ENCODE data around the gene PAQR6. TPM values are rescaled to one million over a fixed set of nuclear protein-coding genes. Genes with fewer than 3 reads are reported as not detected.

PAQR6 gene
- total RNA-seq, 2 donors from 2014 or later = 2.8 to 3.1 TPM

DNA sequence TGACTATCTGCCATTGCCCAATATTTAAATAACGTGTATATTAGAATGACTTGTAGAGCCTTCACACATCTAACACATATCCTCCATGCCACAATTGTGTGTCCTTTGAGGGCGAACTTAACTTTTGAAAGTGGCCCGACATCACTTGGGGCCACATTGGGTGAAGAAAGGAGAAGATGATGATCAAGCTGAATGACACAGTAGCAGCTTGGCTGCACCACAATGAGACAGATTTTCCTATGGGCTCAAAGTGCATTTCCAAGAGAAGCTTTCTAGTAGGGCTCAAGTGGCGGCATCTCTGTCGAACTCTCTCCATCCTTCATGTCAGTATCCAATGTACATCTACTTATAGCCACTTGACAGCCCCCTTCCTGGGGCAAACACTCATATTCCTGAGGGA lies 9.6 kb downstream of the PAQR6 start:
- no peak overlapping the region for H3K4me3 Mint-ChIP-seq
- peaks cover 7% of the 10 kb centered on the region for H3K4me1 Mint-ChIP-seq
- no peak for ATAC-seq
- H3K27ac Mint-ChIP-seq = no peak overlapping the region
- H3K9me3 ChIP-seq (ENCODE audit: control insufficient read depth, low read length, poor library complexity, severe bottlenecking) = no peaks in the 10 kb centered on the region
- H3K36me3 Mint-ChIP-seq (ENCODE audit: low read depth) = peaks cover 8% of the 10 kb centered on the region
- no peak for DNase-seq
- H3K27me3 Mint-ChIP-seq = no peaks in the 10 kb centered on the region

DNA sequence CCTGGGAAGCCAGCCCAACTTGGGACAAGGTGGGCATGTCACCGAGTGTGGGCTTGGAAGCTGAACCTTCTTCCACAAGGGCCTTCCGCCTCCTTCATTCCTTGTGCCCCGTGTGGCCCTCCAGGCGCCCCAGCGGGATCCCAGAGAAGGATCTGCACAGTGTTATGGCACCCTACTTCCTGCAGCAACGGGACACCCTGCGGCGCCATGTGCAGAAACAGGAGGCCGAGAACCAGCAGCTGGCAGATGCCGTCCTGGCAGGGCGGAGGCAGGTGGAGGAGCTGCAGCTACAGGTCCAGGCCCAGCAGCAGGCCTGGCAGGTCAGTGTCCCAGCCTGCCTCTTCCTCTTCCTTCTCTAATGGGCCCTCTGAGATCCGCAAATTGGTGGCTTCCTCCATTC lies 11.7 kb downstream of the PAQR6 start:
- Mint-ChIP-seq H3K4me1 (peaks cover 7% of the 10 kb centered on the region), H3K27me3 (no peaks in the 10 kb centered on the region), H3K27ac (no peak overlapping the region), H3K36me3 (ENCODE audit: low read depth) (peaks cover 8% of the 10 kb centered on the region), H3K4me3 (no peak overlapping the region)
- H3K9me3 ChIP-seq (ENCODE audit: control insufficient read depth, low read length, poor library complexity, severe bottlenecking) = no peaks in the 10 kb centered on the region
- no peak for DNase-seq
- ATAC-seq = no peak

DNA sequence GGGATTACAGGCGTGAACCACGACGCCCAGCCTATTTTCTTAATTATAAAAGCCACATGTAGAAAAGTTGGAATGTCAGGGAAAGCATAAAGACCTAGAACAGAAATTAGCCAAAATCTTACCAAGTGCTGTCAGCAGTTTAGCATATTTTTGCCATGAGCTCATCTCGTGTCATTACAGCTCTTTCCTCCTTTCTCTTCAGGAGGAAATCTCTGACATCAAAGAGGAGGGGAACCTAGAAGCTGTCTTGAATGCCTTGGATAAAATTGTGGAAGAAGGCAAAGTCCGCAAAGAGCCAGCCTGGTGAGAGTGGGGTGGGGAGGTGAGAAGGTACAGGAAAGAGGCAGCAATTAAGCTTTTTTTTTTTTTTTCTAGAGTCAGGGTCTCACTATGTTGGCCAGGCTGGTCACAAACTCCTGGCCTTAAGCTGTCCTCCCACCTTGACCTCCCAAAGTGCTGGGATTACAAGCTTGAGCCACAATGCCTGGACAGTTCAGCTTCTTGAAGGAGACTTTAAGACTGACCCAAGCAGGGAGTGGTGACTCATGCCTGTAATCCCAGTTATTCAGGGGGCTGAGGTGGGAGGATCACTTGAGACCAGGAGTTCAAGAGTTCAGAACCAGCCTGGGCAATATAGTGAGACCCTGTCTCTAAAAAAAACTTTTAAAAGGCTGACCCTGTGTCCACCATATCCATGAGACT lies 14.3 kb downstream of the PAQR6 start:
- Mint-ChIP-seq H3K27ac (peak overlapping the region; percentile 53), H3K4me1 (peaks cover 7% of the 10 kb centered on the region), H3K36me3 (ENCODE audit: low read depth) (peaks cover 6% of the 10 kb centered on the region), H3K4me3 (no peak overlapping the region), H3K27me3 (no peaks in the 10 kb centered on the region)
- no peaks in the 10 kb centered on the region for H3K9me3 ChIP-seq (ENCODE audit: control insufficient read depth, low read length, poor library complexity, severe bottlenecking)
- ATAC-seq (no peak), DNase-seq (no peak)

DNA sequence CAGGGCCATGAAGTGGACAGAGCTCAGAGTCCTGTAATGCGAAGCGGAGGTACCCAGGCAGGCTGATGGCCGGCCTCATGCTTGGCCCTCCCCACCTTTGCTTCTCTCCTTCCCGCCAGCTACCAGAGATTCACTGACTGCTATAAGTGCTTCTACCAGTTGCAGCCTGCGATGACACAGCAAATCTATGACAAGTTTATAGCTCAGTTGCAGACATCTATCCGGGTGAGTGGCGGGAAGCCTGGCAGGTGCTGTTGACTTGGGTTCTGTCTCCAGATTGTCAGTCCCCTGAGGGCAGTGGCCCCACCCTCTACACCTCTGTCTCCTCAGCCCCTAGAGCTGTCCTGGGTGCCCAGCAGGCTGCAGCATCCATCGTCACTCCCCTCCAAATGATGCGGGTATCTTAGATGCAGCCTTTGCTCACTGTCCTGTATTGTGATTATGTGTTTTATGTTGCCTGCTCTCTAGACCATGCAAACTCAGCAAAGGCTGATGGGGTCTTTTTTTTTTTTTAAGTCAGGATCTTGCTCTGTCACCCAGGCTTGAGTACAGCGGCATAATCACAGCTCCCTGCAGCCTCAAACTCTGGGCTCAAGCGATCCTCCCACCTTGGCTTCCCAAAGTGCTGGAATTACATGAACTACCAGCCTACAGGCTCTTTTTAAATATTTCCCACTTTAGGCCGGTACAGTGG lies 15.5 kb downstream of the PAQR6 start:
- Mint-ChIP-seq H3K4me3 (no peak overlapping the region), H3K27ac (no peak overlapping the region), H3K36me3 (ENCODE audit: low read depth) (peaks cover 6% of the 10 kb centered on the region), H3K4me1 (peaks cover 7% of the 10 kb centered on the region), H3K27me3 (no peaks in the 10 kb centered on the region)
- H3K9me3 ChIP-seq (ENCODE audit: control insufficient read depth, low read length, poor library complexity, severe bottlenecking) = no peaks in the 10 kb centered on the region
- ATAC-seq (no peak), DNase-seq (no peak)

DNA sequence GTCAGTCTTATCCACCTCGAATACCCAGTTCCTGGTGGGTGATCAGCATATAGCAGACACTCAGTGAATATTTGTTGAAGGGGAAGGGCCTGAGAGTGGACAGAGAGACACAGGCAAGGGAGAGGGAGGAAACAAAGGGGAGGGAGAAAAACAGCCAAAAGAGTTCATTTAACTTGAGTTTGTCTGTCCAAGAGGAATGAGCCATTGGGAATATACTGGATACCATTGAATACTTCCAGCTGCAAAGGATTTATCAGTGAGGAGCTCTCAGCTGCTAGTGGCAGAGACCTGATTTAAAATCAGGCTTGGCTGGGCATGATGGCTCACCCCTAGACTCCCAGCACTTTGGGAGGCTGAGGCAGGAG lies 17.4 kb downstream of the PAQR6 start:
- Mint-ChIP-seq H3K4me1 (peaks cover 10% of the 10 kb centered on the region), H3K27me3 (no peaks in the 10 kb centered on the region), H3K36me3 (ENCODE audit: low read depth) (peaks cover 2% of the 10 kb centered on the region), H3K4me3 (peak overlapping the region; percentile 19), H3K27ac (peak overlapping the region; percentile 54)
- no peak for ATAC-seq
- no peaks in the 10 kb centered on the region for H3K9me3 ChIP-seq (ENCODE audit: control insufficient read depth, low read length, poor library complexity, severe bottlenecking)
- DNase-seq = no peak

DNA sequence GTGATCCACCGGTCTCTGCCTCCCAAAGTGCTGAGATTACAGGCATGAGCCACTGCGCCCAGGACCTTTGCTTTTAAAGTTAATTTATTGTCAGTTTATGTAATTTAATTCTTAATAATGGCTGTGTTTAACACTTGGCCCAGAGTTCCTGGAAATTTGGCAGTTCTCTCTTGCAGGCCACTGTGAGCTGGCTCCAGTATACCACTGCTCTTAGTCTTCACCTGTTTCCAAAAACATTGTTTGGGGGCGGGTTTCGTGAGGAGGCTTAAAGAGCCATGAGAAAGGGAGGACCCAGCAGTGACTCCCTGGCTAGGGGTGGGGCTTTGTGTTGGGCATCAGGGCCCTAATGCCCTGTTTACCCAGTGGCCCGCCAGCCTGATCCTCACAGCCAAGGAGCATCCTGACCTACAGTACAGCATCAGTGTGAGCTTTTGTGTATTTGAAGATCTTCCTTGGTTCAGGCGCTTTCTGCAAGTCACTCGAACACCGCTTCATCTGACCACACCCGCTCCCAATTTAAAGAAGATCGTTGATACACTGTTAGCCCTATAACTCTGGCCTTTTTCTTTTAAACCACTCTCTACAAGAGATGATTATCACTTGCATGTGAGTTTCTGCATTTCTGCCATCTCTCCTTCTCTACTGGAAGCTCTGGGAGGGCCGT lies 17.9 kb downstream of the PAQR6 start:
- H3K36me3 Mint-ChIP-seq (ENCODE audit: low read depth) = peaks cover 5% of the 10 kb centered on the region
- H3K4me3 Mint-ChIP-seq = peak overlapping the region; percentile 19
- peaks cover 13% of the 10 kb centered on the region for H3K4me1 Mint-ChIP-seq
- DNase-seq (no peak), ATAC-seq (no peak)
- H3K27me3 Mint-ChIP-seq = no peaks in the 10 kb centered on the region
- H3K27ac Mint-ChIP-seq = peak overlapping the region; percentile 54
- no peaks in the 10 kb centered on the region for H3K9me3 ChIP-seq (ENCODE audit: control insufficient read depth, low read length, poor library complexity, severe bottlenecking)

DNA sequence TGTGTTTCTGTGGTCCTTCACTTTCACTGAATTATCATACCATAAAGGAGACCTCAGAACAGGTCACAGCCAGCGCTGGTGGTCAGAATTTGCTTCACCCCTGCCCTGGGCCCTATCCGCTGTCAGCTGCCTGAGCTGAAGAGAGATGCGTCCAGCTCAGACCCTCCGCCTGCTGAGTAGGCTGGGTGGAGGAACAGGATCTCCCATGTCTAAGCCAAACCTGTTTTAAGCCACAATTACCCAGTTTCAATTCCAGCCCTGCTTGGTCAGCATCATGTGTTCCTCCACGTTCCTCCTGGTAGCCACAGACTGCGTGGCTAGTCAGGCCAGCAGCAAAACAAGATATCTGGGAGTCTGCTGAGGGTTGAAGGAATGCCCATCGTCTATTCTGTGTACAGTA lies 19.4 kb downstream of the PAQR6 start:
- Mint-ChIP-seq H3K36me3 (ENCODE audit: low read depth) (peaks cover 8% of the 10 kb centered on the region), H3K4me1 (peaks cover 15% of the 10 kb centered on the region), H3K27ac (no peak overlapping the region), H3K4me3 (no peak overlapping the region), H3K27me3 (no peaks in the 10 kb centered on the region)
- ATAC-seq (no peak), DNase-seq (no peak)
- H3K9me3 ChIP-seq (ENCODE audit: control insufficient read depth, low read length, poor library complexity, severe bottlenecking) = no peaks in the 10 kb centered on the region

DNA sequence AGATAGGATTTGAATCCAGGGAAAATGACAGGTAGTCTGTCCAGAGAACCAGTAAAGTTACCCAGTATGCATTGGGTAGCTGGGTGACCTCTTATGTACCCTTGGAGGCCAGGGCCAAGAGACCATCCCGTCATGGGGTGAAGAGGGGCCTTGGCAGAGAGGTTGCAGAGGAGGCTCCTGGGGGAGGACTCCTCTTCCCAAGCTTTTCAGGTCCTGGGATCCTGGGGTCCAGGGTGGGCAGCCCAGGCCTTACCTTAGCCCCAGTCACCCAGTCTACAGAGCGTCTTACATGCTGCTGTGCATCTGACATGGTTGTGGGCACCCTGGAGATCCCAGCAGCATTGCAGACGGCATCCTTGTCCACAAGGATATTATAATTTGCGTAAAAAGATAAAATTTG lies 21.1 kb downstream of the PAQR6 start:
- no peak overlapping the region for H3K4me3 Mint-ChIP-seq
- no peak for DNase-seq
- no peak for ATAC-seq
- H3K27ac Mint-ChIP-seq = no peak overlapping the region
- H3K9me3 ChIP-seq (ENCODE audit: control insufficient read depth, low read length, poor library complexity, severe bottlenecking) = no peaks in the 10 kb centered on the region
- peaks cover 27% of the 10 kb centered on the region for H3K4me1 Mint-ChIP-seq
- no peaks in the 10 kb centered on the region for H3K27me3 Mint-ChIP-seq
- peaks cover 12% of the 10 kb centered on the region for H3K36me3 Mint-ChIP-seq (ENCODE audit: low read depth)

DNA sequence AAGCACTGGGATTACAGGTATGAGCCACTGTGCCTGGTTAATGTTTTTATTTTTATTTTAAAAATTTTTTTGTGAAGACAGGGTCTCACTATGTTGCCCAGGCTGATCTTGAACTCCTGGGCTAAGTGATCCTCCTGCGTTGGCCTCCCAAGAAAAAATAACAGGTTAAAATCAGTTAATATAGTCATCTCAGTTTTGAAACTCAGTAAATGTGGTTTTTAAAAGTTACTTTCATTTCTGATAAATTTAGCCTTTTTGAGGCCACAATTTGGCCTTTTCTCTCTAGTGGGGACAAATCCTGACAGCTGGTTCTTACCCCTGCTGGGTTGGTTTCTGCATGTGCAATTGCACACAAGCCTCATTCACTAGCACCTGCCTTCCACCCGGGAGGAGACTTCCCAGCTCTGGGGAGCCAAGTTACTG lies 21.7 kb downstream of the PAQR6 start:
- H3K4me1 Mint-ChIP-seq = peaks cover 34% of the 10 kb centered on the region
- H3K27me3 Mint-ChIP-seq = no peaks in the 10 kb centered on the region
- H3K27ac Mint-ChIP-seq = no peak overlapping the region

DNA sequence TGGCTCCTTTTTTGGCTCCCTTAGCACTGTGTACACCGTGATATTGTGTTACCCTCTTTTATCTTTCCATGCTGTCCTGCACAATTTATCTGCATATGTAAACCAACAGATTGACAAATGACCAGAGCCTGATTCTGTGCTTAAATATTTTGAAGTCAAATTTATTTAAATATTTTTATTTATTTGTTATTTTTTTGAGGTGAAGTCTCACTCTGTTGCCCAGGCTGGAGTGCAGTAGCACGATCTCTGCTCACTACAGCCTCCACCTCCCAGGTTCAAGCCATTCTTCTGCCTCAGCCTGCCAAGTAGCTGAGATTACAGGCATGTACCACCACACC lies 22.2 kb downstream of the PAQR6 start:
- no peaks in the 10 kb centered on the region for H3K27me3 Mint-ChIP-seq
- no peaks in the 10 kb centered on the region for H3K9me3 ChIP-seq (ENCODE audit: control insufficient read depth, low read length, poor library complexity, severe bottlenecking)
- H3K4me1 Mint-ChIP-seq = peaks cover 36% of the 10 kb centered on the region
- ATAC-seq = no peak
- H3K36me3 Mint-ChIP-seq (ENCODE audit: low read depth) = peaks cover 21% of the 10 kb centered on the region
- H3K27ac Mint-ChIP-seq = no peak overlapping the region
- DNase-seq = no peak
- H3K4me3 Mint-ChIP-seq = no peak overlapping the region

More for the DNA sequence above, 21.7 kb downstream of the PAQR6 start:
- no peaks in the 10 kb centered on the region for H3K9me3 ChIP-seq (ENCODE audit: control insufficient read depth, low read length, poor library complexity, severe bottlenecking)
- H3K36me3 Mint-ChIP-seq (ENCODE audit: low read depth) = peaks cover 18% of the 10 kb centered on the region
- DNase-seq (no peak), ATAC-seq (no peak)
- H3K4me3 Mint-ChIP-seq = no peak overlapping the region

DNA sequence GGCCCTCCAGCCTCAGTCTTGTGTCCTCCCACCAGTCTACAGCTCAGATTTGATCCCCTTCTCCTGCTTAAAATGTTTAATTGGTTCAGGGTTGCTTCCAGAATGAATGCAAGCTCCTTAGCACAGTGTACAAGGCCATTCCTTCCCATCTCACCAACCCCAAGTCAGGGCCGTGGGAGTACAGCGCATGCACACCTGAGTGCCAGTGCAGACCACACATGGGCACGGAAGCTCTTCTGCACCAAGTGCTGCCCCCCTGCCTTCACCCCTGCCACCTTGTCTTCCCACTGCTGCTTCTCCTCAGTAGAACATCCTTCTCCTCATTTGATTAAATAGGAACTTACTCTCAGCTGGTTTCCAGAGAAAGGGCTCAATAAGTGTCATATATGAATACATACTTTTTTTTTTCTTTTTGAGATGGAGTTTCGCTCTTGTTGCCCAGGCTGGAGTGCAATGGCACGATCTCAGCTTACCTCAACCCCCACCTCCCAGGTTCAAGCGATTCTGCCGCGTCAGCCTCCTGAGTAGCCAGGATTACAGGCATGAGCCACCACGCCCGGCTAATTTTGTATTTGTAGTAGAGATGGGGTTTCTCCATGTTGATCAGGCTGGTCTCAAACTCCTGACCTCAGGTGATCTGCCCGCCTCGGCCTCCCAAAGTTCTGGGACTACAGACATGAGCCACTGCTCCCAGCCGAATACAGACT lies 25.7 kb downstream of the PAQR6 start:
- no peaks in the 10 kb centered on the region for H3K27me3 Mint-ChIP-seq
- H3K27ac Mint-ChIP-seq = peak overlapping the region; percentile 77
- no peak for ATAC-seq
- H3K36me3 Mint-ChIP-seq (ENCODE audit: low read depth) = peaks cover 19% of the 10 kb centered on the region
- DNase-seq = no peak
- peak overlapping the region; percentile 5 for H3K4me3 Mint-ChIP-seq
- no peaks in the 10 kb centered on the region for H3K9me3 ChIP-seq (ENCODE audit: control insufficient read depth, low read length, poor library complexity, severe bottlenecking)
- peaks cover 45% of the 10 kb centered on the region for H3K4me1 Mint-ChIP-seq

DNA sequence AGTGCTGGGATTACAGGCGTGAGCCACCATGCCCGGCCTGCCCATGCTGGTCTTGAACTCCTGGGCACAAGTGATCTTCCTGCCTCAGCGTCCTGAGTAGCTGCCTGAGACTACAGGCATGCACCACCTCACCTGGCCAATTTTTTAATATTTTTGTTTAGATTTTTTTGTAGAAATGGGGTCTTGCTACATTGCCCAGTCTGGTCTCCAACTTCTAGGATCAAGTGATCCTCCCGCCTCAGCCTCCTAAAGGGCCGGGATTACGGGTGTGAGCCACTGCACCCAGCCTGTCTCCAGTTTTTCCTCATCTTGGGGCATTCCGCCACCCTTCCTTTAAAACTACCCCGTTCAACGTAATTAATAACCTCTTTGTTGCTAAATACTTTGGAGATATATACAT lies 27.6 kb downstream of the PAQR6 start:
- Mint-ChIP-seq H3K27ac (peak overlapping the region; percentile 77), H3K27me3 (no peaks in the 10 kb centered on the region), H3K36me3 (ENCODE audit: low read depth) (peaks cover 17% of the 10 kb centered on the region), H3K4me1 (peaks cover 38% of the 10 kb centered on the region), H3K4me3 (no peak overlapping the region)
- no peak for DNase-seq
- H3K9me3 ChIP-seq (ENCODE audit: control insufficient read depth, low read length, poor library complexity, severe bottlenecking) = no peaks in the 10 kb centered on the region
- ATAC-seq = no peak

DNA sequence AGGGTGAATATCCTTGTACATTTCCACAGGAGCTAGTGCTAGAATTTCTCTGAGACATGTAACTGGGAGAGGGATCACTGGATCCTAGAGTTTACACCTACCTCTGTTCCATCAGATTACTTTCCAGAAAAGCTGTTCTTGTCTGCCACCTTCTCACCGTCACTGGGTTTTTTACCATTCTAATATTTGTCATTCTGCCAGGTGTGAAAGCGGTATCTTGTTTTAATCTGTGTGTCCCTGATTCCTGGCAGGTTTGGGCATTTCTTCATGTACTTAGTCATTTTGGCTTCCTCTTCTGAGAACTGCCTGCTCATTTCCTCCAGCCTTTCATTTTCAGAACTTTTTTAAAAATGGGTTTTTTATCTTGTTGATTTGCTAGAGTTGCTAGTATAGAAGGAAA lies 30.0 kb downstream of the PAQR6 start:
- Mint-ChIP-seq H3K4me1 (peaks cover 44% of the 10 kb centered on the region), H3K27me3 (no peaks in the 10 kb centered on the region), H3K4me3 (peak overlapping the region; percentile 81), H3K27ac (peak overlapping the region; percentile 71), H3K36me3 (ENCODE audit: low read depth) (peaks cover 11% of the 10 kb centered on the region)
- ATAC-seq = peak; percentile 17
- no peaks in the 10 kb centered on the region for H3K9me3 ChIP-seq (ENCODE audit: control insufficient read depth, low read length, poor library complexity, severe bottlenecking)
- no peak for DNase-seq
